H9 (cell line): ENCODE data around the gene IDH3B. TPM values are rescaled to one million over a fixed set of nuclear protein-coding genes. Genes with fewer than 3 reads are reported as not detected.

Experiments
- DNase-seq: peaks from one replicate; pipeline ENCODE4 v3.0.0-alpha.2; 2017
- H2AFZ ChIP-seq: one replicate; pipeline ENCODE4 v1.6.1; 2013; ENCODE audit warnings: mild to moderate bottlenecking, low read length, control low read depth, moderate library complexity
- H2AK5ac ChIP-seq: 2 replicates; pipeline ENCODE4 v1.6.1; 2013; ENCODE audit warnings: low read length, control low read depth, mixed read lengths; ENCODE audit not compliant: insufficient read length
- H2BK120ac ChIP-seq: one replicate; pipeline ENCODE4 v1.6.1; 2013; ENCODE audit warnings: low read depth, mild to moderate bottlenecking, low read length, control low read depth, inconsistent platforms; ENCODE audit not compliant: poor library complexity, severe bottlenecking
- H2BK12ac ChIP-seq: 2 replicates; pipeline ENCODE4 v1.6.1; 2013; ENCODE audit warnings: low read length, control low read depth, mixed read lengths, low read depth; ENCODE audit not compliant: insufficient read length
- H2BK15ac ChIP-seq: 2 replicates; pipeline ENCODE4 v1.6.1; 2013; ENCODE audit warnings: low read depth, low read length, control low read depth
- H2BK20ac ChIP-seq: one replicate; pipeline ENCODE4 v1.6.1; 2013; ENCODE audit warnings: low read depth, mild to moderate bottlenecking, low read length, control low read depth, inconsistent platforms; ENCODE audit not compliant: poor library complexity, severe bottlenecking
- H2BK5ac ChIP-seq: 2 replicates; pipeline ENCODE4 v1.6.1; 2013; ENCODE audit warnings: low read length, control low read depth, mixed read lengths; ENCODE audit not compliant: insufficient read length
- H3K14ac ChIP-seq: 2 replicates; pipeline ENCODE4 v1.6.1; 2013; ENCODE audit warnings: low read length, control low read depth; ENCODE audit not compliant: insufficient read depth
- H3K18ac ChIP-seq: 2 replicates; pipeline ENCODE4 v1.6.1; 2013; ENCODE audit warnings: low read depth, mild to moderate bottlenecking, mixed read lengths, low read length, control low read depth; ENCODE audit not compliant: insufficient read length
- H3K23ac ChIP-seq: 2 replicates; pipeline ENCODE4 v1.6.1; 2013; ENCODE audit warnings: low read length, control low read depth, mixed read lengths, low read depth; ENCODE audit not compliant: insufficient read length
- H3K23me2 ChIP-seq: 2 replicates; pipeline ENCODE4 v1.6.1; 2013; ENCODE audit warnings: low read depth, mild to moderate bottlenecking, mixed read lengths, low read length, control low read depth; ENCODE audit not compliant: insufficient read length, poor library complexity, severe bottlenecking
- H3K27ac ChIP-seq: 2 replicates; pipeline ENCODE4 v1.5.1; 2013; ENCODE audit warnings: low read length, control low read depth, mixed read lengths, low read depth; ENCODE audit not compliant: insufficient read length
- H3K27me3 ChIP-seq: 2 replicates; pipeline ENCODE4 v1.6.1; 2013; ENCODE audit warnings: low read length, control low read depth, inconsistent platforms; ENCODE audit not compliant: insufficient read depth
- H3K4ac ChIP-seq: 2 replicates; pipeline ENCODE4 v1.6.1; 2013; ENCODE audit warnings: low read depth, mild to moderate bottlenecking, control low read depth, inconsistent platforms, low read length, moderate library complexity
- H3K4me1 ChIP-seq: 2 replicates; pipeline ENCODE4 v1.6.1; 2013; ENCODE audit warnings: low read length, control low read depth, inconsistent platforms; ENCODE audit not compliant: insufficient read depth
- H3K4me2 ChIP-seq: 2 replicates; pipeline ENCODE4 v1.6.1; 2013; ENCODE audit warnings: low read length, control low read depth, mixed read lengths; ENCODE audit not compliant: insufficient read length, insufficient read depth
- H3K56ac ChIP-seq: 2 replicates; pipeline ENCODE4 v1.6.1; 2013; ENCODE audit warnings: low read depth, mild to moderate bottlenecking, mixed read lengths, low read length, control low read depth; ENCODE audit not compliant: insufficient read length
- H3K79me1 ChIP-seq: 2 replicates; pipeline ENCODE4 v1.6.1; 2013; ENCODE audit warnings: low read depth, mild to moderate bottlenecking, moderate library complexity, low read length, control low read depth, inconsistent platforms; ENCODE audit not compliant: insufficient read depth, poor library complexity, severe bottlenecking
- H3K79me2 ChIP-seq: 2 replicates; pipeline ENCODE4 v1.6.1; 2013; ENCODE audit warnings: low read length, control low read depth, inconsistent platforms; ENCODE audit not compliant: insufficient read depth
- H3K9ac ChIP-seq: 2 replicates; pipeline ENCODE4 v1.6.1; 2013; ENCODE audit warnings: low read length, control low read depth, mixed read lengths; ENCODE audit not compliant: insufficient read length; ENCODE audit errors: extremely low read depth
- H3K9me3 ChIP-seq: one replicate; pipeline ENCODE4 v1.6.1; 2013; ENCODE audit warnings: low read depth, low read length, inconsistent platforms; ENCODE audit not compliant: control insufficient read depth
- H3T11ph ChIP-seq: one replicate; pipeline ENCODE4 v1.6.1; 2013; ENCODE audit warnings: mild to moderate bottlenecking, low read length, control low read depth, inconsistent platforms
- H4K20me1 ChIP-seq: one replicate; pipeline ENCODE4 v1.6.1; 2013; ENCODE audit not compliant: control insufficient read depth, insufficient read length, insufficient read depth
- H4K5ac ChIP-seq: 2 replicates; pipeline ENCODE4 v1.6.1; 2013; ENCODE audit warnings: low read depth, mild to moderate bottlenecking, mixed read lengths, low read length, control low read depth; ENCODE audit not compliant: insufficient read length
- H4K8ac ChIP-seq: replicated peaks from 2 replicates; pipeline ENCODE4 v1.6.1; 2013; ENCODE audit warnings: low read length, control low read depth, mixed read lengths, low read depth; ENCODE audit not compliant: insufficient read length
- H4K91ac ChIP-seq: 2 replicates; pipeline ENCODE4 v1.6.1; 2013; ENCODE audit warnings: low read depth, mild to moderate bottlenecking, moderate library complexity, mixed read lengths, low read length, control low read depth; ENCODE audit not compliant: insufficient read length
- H3K27ac Mint-ChIP-seq, 3 experiments: 2 replicates in 2 of 3; 3 replicates in 1 of 3; pipeline ENCODE4 v1.8.0; 2020 to 2021; ENCODE audit warnings: mixed read lengths in 3 of 3, mild to moderate bottlenecking in 1 of 3, moderate library complexity in 1 of 3
- H3K27me3 Mint-ChIP-seq: 2 replicates; pipeline ENCODE4 v1.8.0; 2021; ENCODE audit warnings: low read depth, mild to moderate bottlenecking, moderate library complexity, mixed read lengths
- H3K36me3 Mint-ChIP-seq, 3 experiments: 2 replicates in 2 of 3; 3 replicates in 1 of 3; pipeline ENCODE4 v1.8.0; 2020 to 2021; ENCODE audit warnings: low read depth in 3 of 3, mixed read lengths in 3 of 3; ENCODE audit not compliant: insufficient read depth in 1 of 3
- H3K4me1 Mint-ChIP-seq, 2 experiments: 2 replicates each; pipeline ENCODE4 v1.8.0; 2020; ENCODE audit warnings: mixed read lengths in 2 of 2
- H3K4me3 Mint-ChIP-seq, 2 experiments: 2 replicates in 1 of 2; 3 replicates in 1 of 2; pipeline ENCODE4 v1.8.0; 2020 to 2021; ENCODE audit warnings: mild to moderate bottlenecking in 2 of 2, mixed read lengths in 2 of 2, moderate library complexity in 1 of 2
- H3K9me3 Mint-ChIP-seq, 2 experiments: 2 replicates in 1 of 2; 3 replicates in 1 of 2; pipeline ENCODE4 v1.8.0; 2020; ENCODE audit warnings: mild to moderate bottlenecking in 2 of 2, mixed read lengths in 2 of 2, moderate library complexity in 1 of 2
- CTCF ChIP-seq: fragments of 200-600 bp; sonication (generic); conservative IDR thresholded peaks from 3 replicates; pipeline ENCODE4 v1.8.0; 2021; ENCODE audit warnings: antibody characterized with exemption, mild to moderate bottlenecking
- WGBS: extraction: QIAGEN DNeasy Blood & Tissue Kit; methylation state at CpG from one replicate; pipeline ENCODE4 v1.1.7; 2013; ENCODE audit warnings: missing lambda C conversion rate, low lambda C conversion rate, mixed read lengths; ENCODE audit not compliant: insufficient read length; ENCODE audit errors: extremely low coverage; 5-methylcytosine and 5-hydroxymethylcytosine counted together
- total RNA-seq: library from RNA; stranded (reverse); gene quantifications from 2 replicates; pipeline ENCODE4 v1.2.1, GENCODE V29; 2021

Gene IDH3B
- total RNA-seq, 1 experiment from 2014 or later = 114 TPM

GRCh38 chr20:2713285-2713684 is 49.3 kb upstream of the IDH3B start:
- no peak overlapping the region for H3K18ac ChIP-seq
- H3K4me1 Mint-ChIP-seq = peaks cover 6 to 9% of the 10 kb centered on the region in 2 experiments
- no peaks in the 10 kb centered on the region for H3K79me2 ChIP-seq
- H3K27ac ChIP-seq = no peak overlapping the region
- no peak overlapping the region for H2BK5ac ChIP-seq
- WGBS = no CpG with 5 or more reads among the region's 3 CpGs
- H3K27ac Mint-ChIP-seq = no peak overlapping the region
- no peak overlapping the region for H3K9ac ChIP-seq
- H3K79me1 ChIP-seq = no peaks in the 10 kb centered on the region
- H3K9me3 Mint-ChIP-seq = peaks cover 2 to 3% of the 10 kb centered on the region in 2 experiments; a peak in 3 of 5 replicates
- H2AFZ ChIP-seq = no peak overlapping the region
- no peaks in the 10 kb centered on the region for H4K20me1 ChIP-seq
- no peak overlapping the region for H3K23ac ChIP-seq
- H2AK5ac ChIP-seq = no peak overlapping the region
- no peaks in the 10 kb centered on the region for H3K27me3 ChIP-seq
- no peak overlapping the region for H3K4me3 Mint-ChIP-seq
- peaks cover 4% of the 10 kb centered on the region for H3K4me1 ChIP-seq
- H3K14ac ChIP-seq = no peak overlapping the region
- TF ChIP-seq CTCF = peak; percentile 64
- no peaks in the 10 kb centered on the region for H3K9me3 ChIP-seq
- no peak overlapping the region for H4K91ac ChIP-seq
- no peak overlapping the region for H3K56ac ChIP-seq
- no peak for DNase-seq
- no peak overlapping the region for H4K5ac ChIP-seq
- no peak overlapping the region for H2BK20ac ChIP-seq
- no peak overlapping the region for H2BK12ac ChIP-seq
- H3K27me3 Mint-ChIP-seq = peaks cover 12% of the 10 kb centered on the region
- H3T11ph ChIP-seq = no peak overlapping the region
- no peaks in the 10 kb centered on the region for H3K36me3 Mint-ChIP-seq
- H3K4me2 ChIP-seq = no peak overlapping the region
- H2BK15ac ChIP-seq = no peak overlapping the region
- H3K23me2 ChIP-seq = no peaks in the 10 kb centered on the region
- H3K4ac ChIP-seq = no peak overlapping the region
- no peak overlapping the region for H4K8ac ChIP-seq
- no peak overlapping the region for H2BK120ac ChIP-seq
